AG09309 (cell line): ENCODE measurements around the gene AGAP3.

Experiments used
- DNase-seq: peaks from one replicate; pipeline ENCODE4 v3.0.0-alpha.2; 2010; ENCODE audit warnings: low read depth
- H3K4me3 ChIP-seq: 2 replicates; pipeline ENCODE4 v1.5.1; 2011; ENCODE audit warnings: mild to moderate bottlenecking, low read depth, low read length, moderate library complexity; ENCODE audit not compliant: control insufficient read depth
- CTCF ChIP-seq: IDR thresholded peaks from 2 replicates; pipeline ENCODE4 v1.5.1; 2011; ENCODE audit warnings: mild to moderate bottlenecking, low read depth, low read length, inconsistent platforms; ENCODE audit not compliant: insufficient read depth, control insufficient read depth; ENCODE audit errors: missing control alignments

AGAP3 gene

GRCh38 chr7:151192002-151192539 is 105.8 kb downstream of the AGAP3 start:
- no peak for DNase-seq
- H3K4me3 ChIP-seq = no peak overlapping the region
- no peak for TF ChIP-seq CTCF

- no peak for DNase-seq
- TF ChIP-seq CTCF = no peak
- H3K4me3 ChIP-seq = no peak overlapping the region
Measured at GRCh38 chr7:151193203-151193978, 107.1 kb downstream of the AGAP3 start.
